Muscle layer of colon (tissue), 2 donors: ENCODE data around the gene GRK2.
A peak's percentile ranks its signal among the peaks of the same experiment; 100 is the strongest.

Experiments
- H3K27ac ChIP-seq: one replicate; pipeline ENCODE4 v1.7.0; 2013; ENCODE audit warnings: low read depth, mild to moderate bottlenecking, low read length, moderate library complexity
- H3K27me3 ChIP-seq, 2 donors: one replicate each; pipeline ENCODE4 v1.7.0; 2013; ENCODE audit warnings: low read length in 2 of 2, mild to moderate bottlenecking in 2 of 2; ENCODE audit not compliant: insufficient read depth in 2 of 2, control insufficient read depth in 1 of 2
- H3K36me3 ChIP-seq: one replicate; pipeline ENCODE4 v1.7.0; 2013; ENCODE audit warnings: mild to moderate bottlenecking, low read length; ENCODE audit not compliant: insufficient read depth
- H3K4me1 ChIP-seq: one replicate; pipeline ENCODE4 v1.7.0; 2013; ENCODE audit warnings: mild to moderate bottlenecking, low read length; ENCODE audit not compliant: insufficient read depth
- H3K4me3 ChIP-seq, 2 donors: one replicate each; pipeline ENCODE4 v1.7.0; 2013; ENCODE audit warnings: low read length in 2 of 2, low read depth in 1 of 2, mild to moderate bottlenecking in 1 of 2, moderate library complexity in 1 of 2
- H3K9ac ChIP-seq: one replicate; pipeline ENCODE4 v1.7.0; 2013; ENCODE audit warnings: low read length
- H3K9me3 ChIP-seq: one replicate; pipeline ENCODE4 v1.7.0; 2013; ENCODE audit warnings: mild to moderate bottlenecking, low read length
- donor health status: abdominal sarcoma.
- donor health status: Adenocarcinoma of cecum.

The GRK2 gene

DNA sequence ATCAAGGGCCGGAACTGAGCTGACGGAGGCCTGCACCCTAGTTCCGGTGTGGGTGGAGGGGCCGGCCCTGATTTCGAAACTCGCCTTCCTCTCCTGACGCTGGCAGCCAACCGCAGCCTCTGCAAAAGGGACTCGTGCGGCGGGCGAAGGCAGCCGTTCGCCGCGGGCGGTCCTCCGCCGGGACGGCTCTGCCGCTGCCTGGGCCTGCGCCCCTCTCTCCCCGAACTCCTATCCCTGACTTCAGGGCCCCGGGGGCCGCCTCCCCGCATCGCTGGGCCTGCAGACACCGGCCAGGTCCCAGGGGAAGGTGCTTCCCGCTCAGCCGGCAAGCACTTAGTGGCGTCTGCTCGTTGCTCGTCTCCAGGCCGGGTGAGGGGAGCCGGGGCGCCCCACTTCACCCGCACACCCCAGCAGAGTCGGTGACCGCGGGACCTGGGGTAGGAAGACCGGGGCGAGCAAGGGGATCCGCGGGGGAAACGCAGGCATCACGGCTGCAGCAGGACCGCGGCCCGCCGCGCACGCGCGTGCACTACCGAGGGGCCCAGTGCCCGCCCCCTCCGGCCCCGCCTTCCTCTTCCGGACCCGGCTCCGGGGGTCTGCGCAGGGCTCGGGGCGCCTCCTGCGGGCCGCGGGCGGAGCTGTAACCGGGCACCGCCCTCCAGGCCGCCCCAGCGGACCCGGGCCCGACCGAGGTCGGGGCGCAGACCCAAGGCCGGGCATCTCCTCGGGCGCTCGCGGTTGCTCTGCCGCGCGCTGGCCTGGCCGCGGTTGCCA is 22.4 kb downstream of the GRK2 start:
- peaks cover 33% of the 10 kb centered on the region for H3K4me1 ChIP-seq
- H3K4me3 ChIP-seq: peak overlapping the region; percentile 60 to 72
- H3K9ac ChIP-seq: peak overlapping the region; percentile 71
- peaks cover 34% of the 10 kb centered on the region for H3K36me3 ChIP-seq
- peak overlapping the region; percentile 87 for H3K27ac ChIP-seq
- H3K27me3 ChIP-seq: no peaks in the 10 kb centered on the region
- H3K9me3 ChIP-seq: no peaks in the 10 kb centered on the region

DNA sequence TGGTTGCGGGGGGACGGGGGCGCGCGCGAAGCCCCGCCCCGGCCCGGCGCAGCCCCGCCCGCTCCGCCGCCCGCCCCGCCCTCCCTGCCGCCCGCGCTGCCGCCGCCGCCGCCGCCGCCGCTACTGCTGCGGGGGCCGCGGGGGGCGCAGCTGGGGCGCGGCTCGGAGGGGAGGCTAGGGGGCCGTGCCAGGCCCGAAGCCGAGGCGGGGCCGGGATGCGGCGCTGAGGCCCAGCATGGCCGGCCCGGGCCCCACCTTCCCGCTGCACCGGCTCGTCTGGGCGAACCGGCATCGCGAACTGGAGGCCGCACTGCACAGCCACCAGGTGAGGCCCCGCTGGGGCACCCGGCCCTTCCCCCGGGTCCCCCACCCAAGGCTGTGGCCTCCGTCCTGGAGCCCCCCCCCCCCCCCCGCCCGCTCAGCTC is 23.0 kb downstream of the GRK2 start, which contains the start of gene ANKRD13D:
ANKRD13D (plus strand) TSS at position 78 of the 425 bp plus-strand sequence; CDS start at position 236, 158 bp downstream.
- Histone ChIP-seq H3K27me3 (no peaks in the 10 kb centered on the region), H3K9me3 (no peaks in the 10 kb centered on the region), H3K27ac (peak within 1 kb of the TSS; percentile 87), H3K9ac (peak within 1 kb of the TSS; percentile 71), H3K4me1 (peaks cover 33% of the 10 kb centered on the region), H3K36me3 (peaks cover 32% of the 10 kb centered on the region), H3K4me3 (peak within 1 kb of the TSS; percentile 66 to 78)

DNA sequence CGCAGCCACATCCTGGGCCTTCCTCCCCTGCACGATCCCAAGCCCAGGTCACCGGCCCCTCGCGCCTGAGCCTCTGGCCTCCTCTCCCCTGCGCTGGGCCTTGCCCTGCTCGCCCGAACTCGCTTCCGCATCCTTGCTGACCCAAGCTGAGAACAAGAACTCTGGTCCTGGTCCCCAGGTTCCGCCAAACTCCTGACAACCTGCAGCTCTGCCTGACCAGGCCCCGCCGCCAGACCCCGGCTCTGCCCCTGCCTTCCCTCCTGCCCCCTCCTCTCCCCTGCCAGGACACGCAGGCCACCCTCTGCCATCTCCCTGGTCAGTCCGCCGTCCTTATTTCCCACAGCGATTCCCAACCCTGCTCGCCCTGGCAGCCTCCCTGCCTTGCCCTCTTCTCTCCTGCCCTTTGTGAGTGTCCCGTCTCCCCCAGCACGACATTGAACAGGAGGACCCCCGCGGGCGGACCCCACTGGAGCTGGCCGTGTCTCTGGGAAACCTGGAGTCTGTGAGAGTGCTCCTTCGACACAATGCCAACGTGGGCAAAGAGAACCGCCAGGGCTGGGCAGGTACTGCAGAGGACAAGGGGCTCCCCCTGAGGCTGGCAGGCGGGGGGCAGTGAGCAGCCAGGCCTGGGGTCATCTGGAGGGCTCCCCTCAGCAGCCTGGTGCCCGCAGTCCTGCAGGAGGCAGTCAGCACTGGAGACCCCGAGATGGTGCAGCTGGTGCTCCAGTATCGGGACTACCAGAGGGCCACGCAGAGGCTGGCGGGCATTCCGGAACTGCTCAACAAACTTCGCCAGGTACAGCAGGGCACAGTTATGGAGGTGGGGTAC is 23.6 kb downstream of the GRK2 start:
- Histone ChIP-seq H3K27ac (peak overlapping the region; percentile 81), H3K36me3 (peaks cover 26% of the 10 kb centered on the region), H3K9me3 (no peaks in the 10 kb centered on the region), H3K4me1 (peaks cover 33% of the 10 kb centered on the region), H3K9ac (peak overlapping the region; percentile 15), H3K27me3 (no peaks in the 10 kb centered on the region), H3K4me3 (peak overlapping the region; percentile 66 to 78)

DNA sequence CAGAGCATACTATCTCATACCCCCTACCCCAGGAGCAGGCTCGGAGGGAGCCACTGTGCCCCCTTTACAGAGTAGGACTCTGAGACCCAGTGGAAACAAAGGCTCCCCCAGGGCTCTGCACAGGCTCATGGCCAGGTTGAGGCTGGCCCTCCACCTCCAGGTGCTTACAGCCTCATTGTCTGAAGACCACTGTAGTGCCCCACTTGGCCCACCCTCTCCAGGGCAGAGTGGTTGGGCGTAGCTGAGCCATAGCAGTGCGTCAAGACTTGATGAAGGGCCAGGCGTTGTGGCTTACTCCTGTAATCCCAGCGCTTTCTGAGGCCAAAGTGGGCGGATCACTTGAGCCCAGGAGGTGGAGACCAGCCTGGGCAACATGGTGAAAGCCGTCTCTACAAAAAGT is 24.5 kb downstream of the GRK2 start:
- Histone ChIP-seq H3K4me3 (peak overlapping the region in 1 of 2 donors; percentile 78), H3K27me3 (no peaks in the 10 kb centered on the region), H3K27ac (no peak overlapping the region), H3K4me1 (peaks cover 33% of the 10 kb centered on the region), H3K9me3 (peaks cover 5% of the 10 kb centered on the region), H3K36me3 (peaks cover 17% of the 10 kb centered on the region), H3K9ac (peak overlapping the region; percentile 15)

DNA sequence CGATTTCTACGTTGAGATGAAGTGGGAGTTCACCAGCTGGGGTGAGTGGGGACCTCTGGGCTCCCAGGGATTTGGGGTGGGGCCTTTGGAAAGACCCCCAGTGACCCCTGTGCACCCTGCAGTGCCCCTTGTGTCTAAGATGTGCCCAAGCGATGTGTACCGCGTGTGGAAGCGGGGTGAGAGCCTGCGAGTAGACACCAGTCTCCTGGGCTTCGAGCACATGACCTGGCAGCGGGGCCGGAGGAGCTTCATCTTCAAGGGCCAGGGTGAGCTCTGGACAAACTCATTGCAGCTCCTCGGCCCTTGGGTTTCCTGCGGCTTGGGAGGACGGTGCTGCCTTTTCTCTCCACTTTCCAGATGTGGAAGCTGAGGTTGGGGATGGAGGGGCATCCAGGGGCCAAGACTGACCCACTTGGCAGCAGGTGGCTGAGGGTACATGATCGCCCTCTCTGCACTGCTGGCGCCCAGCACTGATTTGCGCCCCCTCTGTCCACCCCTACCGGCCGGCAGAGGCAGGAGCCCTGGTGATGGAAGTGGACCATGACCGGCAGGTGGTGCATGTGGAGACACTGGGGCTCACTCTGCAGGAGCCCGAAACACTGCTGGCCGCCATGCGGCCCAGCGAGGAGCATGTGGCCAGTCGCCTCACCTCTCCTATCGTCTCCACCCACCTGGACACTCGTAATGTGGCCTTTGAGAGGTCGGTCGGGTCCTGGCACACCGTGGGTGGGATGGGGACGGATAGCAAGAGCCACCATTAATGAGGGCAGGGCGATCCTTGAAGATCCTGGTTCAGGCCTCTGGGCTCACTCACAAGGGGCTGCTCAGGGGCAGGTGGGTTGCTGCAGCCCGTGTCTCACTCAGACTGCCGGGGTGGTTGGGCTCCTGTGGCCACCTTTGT is 25.5 kb downstream of the GRK2 start:
- no peak overlapping the region for H3K27ac ChIP-seq
- no peak overlapping the region for H3K4me3 ChIP-seq
- H3K36me3 ChIP-seq: peaks cover 16% of the 10 kb centered on the region
- no peak overlapping the region for H3K9ac ChIP-seq
- H3K9me3 ChIP-seq: peaks cover 9% of the 10 kb centered on the region
- no peaks in the 10 kb centered on the region for H3K27me3 ChIP-seq
- H3K4me1 ChIP-seq: peaks cover 33% of the 10 kb centered on the region

DNA sequence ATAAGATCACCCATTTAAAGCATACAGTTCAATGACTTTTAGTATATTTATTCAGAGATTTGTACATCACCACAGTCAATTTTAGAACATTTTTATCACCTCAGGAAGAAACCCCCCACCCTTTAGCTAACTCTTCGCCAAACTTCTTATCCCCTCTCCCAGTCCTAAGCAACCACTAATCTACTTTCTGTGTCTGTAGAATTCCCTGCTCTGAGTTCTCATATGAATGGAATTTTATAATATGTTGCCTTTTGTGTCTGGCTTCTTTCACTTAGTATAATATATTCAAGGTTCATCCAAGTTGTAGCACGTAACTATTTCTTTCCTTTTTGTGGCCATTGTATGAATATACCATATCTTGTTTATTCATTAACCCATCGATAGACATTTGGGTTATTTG is 26.4 kb downstream of the GRK2 start:
- no peak overlapping the region for H3K9ac ChIP-seq
- H3K9me3 ChIP-seq: peaks cover 9% of the 10 kb centered on the region
- no peak overlapping the region for H3K4me3 ChIP-seq
- no peak overlapping the region for H3K27ac ChIP-seq
- H3K27me3 ChIP-seq: no peaks in the 10 kb centered on the region
- H3K4me1 ChIP-seq: peaks cover 26% of the 10 kb centered on the region
- peaks cover 12% of the 10 kb centered on the region for H3K36me3 ChIP-seq

DNA sequence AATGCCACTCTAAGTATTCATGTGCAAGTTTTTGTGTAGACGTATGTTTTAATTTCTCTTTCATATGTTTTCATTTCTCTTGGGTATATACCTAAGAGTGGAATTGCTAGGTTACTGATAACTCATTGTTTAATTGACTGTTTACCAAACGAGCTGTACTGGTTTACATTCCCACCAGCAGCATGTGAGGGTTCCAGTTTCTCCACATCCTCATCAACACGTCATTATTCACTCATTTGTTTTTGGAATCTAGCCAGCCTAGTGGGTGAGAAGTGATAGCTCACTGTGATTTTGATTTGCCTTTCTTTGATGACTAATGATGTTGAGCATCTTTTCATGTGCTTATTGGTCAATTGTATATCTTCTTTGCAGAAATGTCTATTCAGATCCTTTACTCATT is 26.8 kb downstream of the GRK2 start:
- Histone ChIP-seq H3K27me3 (no peaks in the 10 kb centered on the region), H3K9me3 (peaks cover 9% of the 10 kb centered on the region), H3K9ac (no peak overlapping the region), H3K27ac (no peak overlapping the region), H3K4me1 (peaks cover 22% of the 10 kb centered on the region), H3K4me3 (no peak overlapping the region), H3K36me3 (peaks cover 12% of the 10 kb centered on the region)

DNA sequence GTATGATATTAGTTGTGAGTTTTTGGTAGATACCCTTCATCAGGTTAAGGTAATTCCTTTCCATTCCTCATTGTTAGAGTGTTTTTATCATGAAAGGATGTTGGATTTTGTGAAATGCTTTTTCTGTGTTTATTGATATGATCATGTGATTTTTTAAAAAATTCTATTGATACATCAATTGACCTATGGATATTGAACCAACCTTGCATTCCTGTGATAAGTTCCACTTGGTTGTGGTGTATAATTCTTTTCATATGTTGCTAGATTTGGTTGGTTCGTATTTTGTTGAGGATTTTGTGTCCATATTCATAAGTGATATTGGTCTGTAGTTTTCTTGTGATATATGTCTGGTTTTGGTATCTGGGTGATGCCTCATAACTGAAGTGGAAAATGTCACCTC is 29.6 kb downstream of the GRK2 start:
- Histone ChIP-seq H3K9me3 (peaks cover 9% of the 10 kb centered on the region), H3K9ac (no peak overlapping the region), H3K36me3 (peaks cover 36% of the 10 kb centered on the region), H3K4me1 (peaks cover 7% of the 10 kb centered on the region), H3K27me3 (no peaks in the 10 kb centered on the region), H3K27ac (no peak overlapping the region), H3K4me3 (no peak overlapping the region)

DNA sequence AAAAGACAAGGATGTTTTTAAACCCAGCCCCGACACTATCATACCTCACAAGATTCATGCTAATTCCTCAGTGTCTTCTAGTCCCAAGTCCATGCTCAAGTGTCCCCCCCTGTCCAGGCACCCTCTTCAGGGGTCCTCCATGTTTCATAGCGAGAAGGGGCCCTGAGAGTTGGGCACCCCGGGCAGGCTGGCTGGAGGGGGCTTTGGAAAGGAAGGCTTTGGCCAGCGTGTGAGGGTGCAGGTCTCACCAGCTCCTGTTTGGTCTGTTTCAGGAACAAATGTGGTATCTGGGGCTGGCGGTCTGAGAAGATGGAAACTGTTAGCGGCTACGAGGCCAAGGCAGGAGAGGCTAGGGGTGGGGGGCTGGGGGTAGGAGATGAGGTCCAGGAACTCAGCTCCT is 32.5 kb downstream of the GRK2 start:
- Histone ChIP-seq H3K27ac (no peak overlapping the region), H3K9me3 (peaks cover 9% of the 10 kb centered on the region), H3K4me3 (no peak overlapping the region), H3K27me3 (no peaks in the 10 kb centered on the region), H3K9ac (no peak overlapping the region), H3K36me3 (peaks cover 40% of the 10 kb centered on the region), H3K4me1 (peaks cover 8% of the 10 kb centered on the region)

DNA sequence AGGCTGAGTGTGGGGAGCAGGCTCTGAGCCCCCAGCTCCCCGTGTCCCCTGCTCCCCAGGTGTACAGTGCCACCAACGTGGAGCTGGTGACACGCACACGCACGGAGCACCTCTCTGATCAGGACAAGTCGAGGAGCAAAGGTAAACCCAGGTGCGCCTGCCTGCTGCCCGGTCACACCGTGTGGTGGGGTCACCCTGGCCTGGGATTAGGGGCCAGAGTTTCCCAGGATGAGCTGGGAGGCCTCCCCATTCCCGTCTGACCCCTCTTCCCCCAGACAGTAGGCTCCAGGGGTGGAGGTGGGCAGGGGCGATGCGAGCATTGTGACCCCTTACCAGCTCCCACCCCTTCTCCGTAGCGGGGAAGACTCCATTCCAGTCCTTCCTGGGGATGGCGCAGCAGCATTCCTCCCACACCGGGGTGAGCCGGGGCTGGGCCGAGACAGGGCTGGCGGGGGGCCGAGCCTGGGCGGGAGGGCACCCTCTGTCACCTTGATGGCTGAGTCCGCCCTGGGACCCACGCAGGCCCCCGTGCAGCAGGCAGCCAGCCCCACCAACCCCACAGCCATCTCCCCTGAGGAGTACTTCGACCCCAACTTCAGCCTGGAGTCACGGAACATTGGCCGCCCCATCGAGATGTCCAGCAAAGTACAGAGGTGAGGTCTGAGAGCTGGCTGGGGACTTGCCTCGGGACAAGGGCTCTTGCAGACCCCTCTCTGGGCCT is 33.4 kb downstream of the GRK2 start:
- no peak overlapping the region for H3K27ac ChIP-seq
- H3K9me3 ChIP-seq: peaks cover 9% of the 10 kb centered on the region
- H3K4me3 ChIP-seq: no peak overlapping the region
- no peak overlapping the region for H3K9ac ChIP-seq
- peaks cover 38% of the 10 kb centered on the region for H3K36me3 ChIP-seq
- peaks cover 14% of the 10 kb centered on the region for H3K4me1 ChIP-seq
- H3K27me3 ChIP-seq: no peaks in the 10 kb centered on the region
